Spleen (tissue), 11 donors: ENCODE measurements around the gene KIF1A. TPM values are rescaled to one million over a fixed set of nuclear protein-coding genes. Genes with fewer than 3 reads are reported as not detected.
A peak's percentile ranks its signal among the peaks of the same experiment; 100 is the strongest.

Experiments used
- DNase-seq: peaks from one replicate; pipeline ENCODE4 v3.0.0-alpha.2; 2020
- H3K27ac ChIP-seq, 8 donors: fragments of 200-600 bp; sonication (generic) in 7 of 8; 1 replicate in 4 of 8; 2 replicates in 4 of 8; pipeline versions ENCODE4 v1.5.0 to v1.8.0; 2016 to 2021; ENCODE audit warnings: inconsistent platforms in 4 of 8, mild to moderate bottlenecking in 4 of 8, moderate library complexity in 1 of 8
- H3K27me3 ChIP-seq, 7 donors: fragments of 200-600 bp; sonication (generic) in 6 of 7; replicated peaks in 1 of 7; 1 replicate in 4 of 7; 2 replicates in 3 of 7; pipeline versions ENCODE4 v1.5.0 to v1.8.0; 2016 to 2021; ENCODE audit warnings: inconsistent platforms in 3 of 7, mild to moderate bottlenecking in 1 of 7
- H3K36me3 ChIP-seq, 6 donors: fragments of 200-600 bp; sonication (generic) in 5 of 6; 1 replicate in 4 of 6; 2 replicates in 2 of 6; pipeline versions ENCODE4 v1.5.0 to v1.8.0; 2016 to 2021; ENCODE audit warnings: inconsistent platforms in 2 of 6
- H3K4me1 ChIP-seq, 6 donors: fragments of 200-600 bp; sonication (generic) in 5 of 6; 1 replicate in 3 of 6; 2 replicates in 3 of 6; pipeline versions ENCODE4 v1.5.0 to v1.8.0; 2016 to 2021; ENCODE audit warnings: inconsistent platforms in 3 of 6
- H3K4me3 ChIP-seq, 8 donors: fragments of 200-600 bp; sonication (generic) in 7 of 8; 1 replicate in 4 of 8; 2 replicates in 4 of 8; pipeline versions ENCODE4 v1.5.0 to v1.8.0; 2016 to 2021; ENCODE audit warnings: inconsistent platforms in 4 of 8, mild to moderate bottlenecking in 4 of 8, moderate library complexity in 2 of 8
- H3K9me3 ChIP-seq, 8 donors: fragments of 200-600 bp; sonication (generic) in 7 of 8; 1 replicate in 4 of 8; 2 replicates in 4 of 8; pipeline versions ENCODE4 v1.5.0 to v1.8.0; 2016 to 2021; ENCODE audit warnings: inconsistent platforms in 4 of 8
- CTCF ChIP-seq, 11 experiments: fragments of 200-600 bp in 7 of 11; fragments of 450-650 bp in 4 of 11; sonication (generic) in 4 of 11; IDR thresholded peaks in 8 of 11; conservative IDR thresholded peaks in 3 of 11; 1 replicate in 7 of 11; 2 replicates in 4 of 11; pipeline versions ENCODE4 v1.4.0 to v1.8.0; 2016 to 2021; ENCODE audit warnings: antibody characterized with exemption in 11 of 11, inconsistent platforms in 4 of 11, mild to moderate bottlenecking in 1 of 11
- POLR2A ChIP-seq, 3 donors: fragments of 450-650 bp; IDR thresholded peaks; one replicate each; pipeline ENCODE4 v1.5.1; 2017; ENCODE audit warnings: antibody characterized with exemption in 3 of 3, mild to moderate bottlenecking in 1 of 3
- POLR2AphosphoS5 ChIP-seq, 3 donors: sonication (generic); formaldehyde crosslinking; IDR thresholded peaks; one replicate each; pipeline ENCODE4 v1.5.1; 2017; ENCODE audit warnings: antibody characterized with exemption in 3 of 3
- WGBS, 5 donors: extraction: QIAGEN DNeasy Blood & Tissue Kit in 3 of 5; methylation state at CpG; one replicate each; pipeline versions ENCODE4 v1.1.5 to v1.1.7; 2013 to 2018; 5-methylcytosine and 5-hydroxymethylcytosine counted together
- intact Hi-C: fragments of 100-400 bp; cut with DNase I; formaldehyde crosslinking; loops from one replicate; pipeline ENCODE4 v1.15.0; 2023; ENCODE audit warnings: low total_unique reads
- polyA plus RNA-seq, 3 donors: library from polyadenylated mRNA; stranded (reverse); fragments of 200-250 nt; gene quantifications; one replicate each; pipeline ENCODE4 v1.2.1, GENCODE V29; 2013
- total RNA-seq, 7 donors: library from RNA; depleted of rRNA in 3 of 7; stranded (reverse); fragments of >200 nt in 3 of 7; fragmentation: NEBNext Ultra II Directional in 4 of 7; extraction: Animal tissue kit (Norgen Biotek cat#: 25700) in 4 of 7; gene quantifications; one replicate each; pipeline versions ENCODE4 v1.1.0 to v1.2.1, GENCODE V29; 2016 to 2021
- donor health status: healthy with polysubstance abuse.
- donor health status: DM: no; HTN: no; CAD: no; lungs with moderate emphysema.
- donor health status: DM: no; HTN: no; CAD: no.
- donor health status: Bipolar disorder and iron deficiency.
- donor health status: healthy.
- donor health status: DM: no; HTN: no; CAD: no.
- donor health status: DM: yes; HTN: yes; CAD: no.

Gene KIF1A
- total and polyA plus RNA-seq, 10 donors: 0.02 to 2.0 (median 0.55) TPM; not detected in 1

- intact Hi-C loops: no loop called here
- no peaks in the 10 kb centered on the region for H3K36me3 ChIP-seq
- H3K4me3 ChIP-seq: no peak overlapping the region
- H3K27me3 ChIP-seq: peaks cover 0 to 26% (median 4%) of the 10 kb centered on the region in 7 donors
- no peak overlapping the region for H3K27ac ChIP-seq
- no peaks in the 10 kb centered on the region for H3K9me3 ChIP-seq
- 86 to 92% (median 89%) methylated on average over 13 to 21 of the region's 21 CpGs for WGBS, 5 donors
- DNase-seq: peak; percentile 69
- TF ChIP-seq CTCF (IDR thresholded peaks at IDR 0.05 in 8 of 11, conservative IDR thresholded peaks at IDR 0.05 in 3 of 11) (no peak), POLR2A (IDR thresholded peaks at IDR 0.05) (no peak), POLR2AphosphoS5 (IDR thresholded peaks at IDR 0.05) (no peak)
- H3K4me1 ChIP-seq: no peaks in the 10 kb centered on the region
Measured at GRCh38 chr2:240790370-240791220, 29.4 kb downstream of the KIF1A start.

GRCh38 chr2:240789501-240790369 is 30.3 kb downstream of the KIF1A start:
- intact Hi-C loops: no loop called here
- H3K27me3 ChIP-seq: peaks cover 0 to 32% (median 4%) of the 10 kb centered on the region in 7 donors
- WGBS, 5 donors: 86 to 90% (median 88%) methylated on average over 17 to 23 of the region's 23 CpGs
- TF ChIP-seq CTCF (IDR thresholded peaks at IDR 0.05 in 8 of 11, conservative IDR thresholded peaks at IDR 0.05 in 3 of 11) (no peak), POLR2AphosphoS5 (IDR thresholded peaks at IDR 0.05) (no peak), POLR2A (IDR thresholded peaks at IDR 0.05) (no peak)
- peak; percentile 67 for DNase-seq
- no peaks in the 10 kb centered on the region for H3K9me3 ChIP-seq
- H3K27ac ChIP-seq: no peak overlapping the region
- no peaks in the 10 kb centered on the region for H3K36me3 ChIP-seq
- no peak overlapping the region for H3K4me3 ChIP-seq
- H3K4me1 ChIP-seq: no peaks in the 10 kb centered on the region

GRCh38 chr2:240789051-240789453 is 31.0 kb downstream of the KIF1A start:
- 82 to 92% (median 85%) methylated on average over 10 to 13 of the region's 13 CpGs for WGBS, 5 donors
- TF ChIP-seq CTCF (IDR thresholded peaks at IDR 0.05 in 8 of 11, conservative IDR thresholded peaks at IDR 0.05 in 3 of 11) (no peak), POLR2AphosphoS5 (IDR thresholded peaks at IDR 0.05) (no peak), POLR2A (IDR thresholded peaks at IDR 0.05) (no peak)
- H3K9me3 ChIP-seq: no peaks in the 10 kb centered on the region
- H3K4me3 ChIP-seq: no peak overlapping the region
- intact Hi-C loops: no loop called here
- H3K27ac ChIP-seq: no peak overlapping the region
- peaks cover 0 to 39% (median 4%) of the 10 kb centered on the region in 7 donors for H3K27me3 ChIP-seq
- peak; percentile 69 for DNase-seq
- H3K36me3 ChIP-seq: no peaks in the 10 kb centered on the region
- no peaks in the 10 kb centered on the region for H3K4me1 ChIP-seq
